Stimulated activated CD4-positive, alpha-beta T cell treated with anti-CD3 and anti-CD28 coated beads, Interleukin-4, amount 100 ng/mL, for 48 hours (primary cell): ENCODE results near the gene USP28.
"Not testable (repeated sequence)": the region's sequence is repeated elsewhere in the genome, so short reads cannot be mapped to it uniquely, and the experiment has no call there.

ENCODE experiments used
- DNase-seq, 2 donors: peaks; one replicate each; pipeline ENCODE4 v3.0.0-alpha.2; 2020; ENCODE audit warnings: low read depth in 2 of 2

Gene USP28, protein sequence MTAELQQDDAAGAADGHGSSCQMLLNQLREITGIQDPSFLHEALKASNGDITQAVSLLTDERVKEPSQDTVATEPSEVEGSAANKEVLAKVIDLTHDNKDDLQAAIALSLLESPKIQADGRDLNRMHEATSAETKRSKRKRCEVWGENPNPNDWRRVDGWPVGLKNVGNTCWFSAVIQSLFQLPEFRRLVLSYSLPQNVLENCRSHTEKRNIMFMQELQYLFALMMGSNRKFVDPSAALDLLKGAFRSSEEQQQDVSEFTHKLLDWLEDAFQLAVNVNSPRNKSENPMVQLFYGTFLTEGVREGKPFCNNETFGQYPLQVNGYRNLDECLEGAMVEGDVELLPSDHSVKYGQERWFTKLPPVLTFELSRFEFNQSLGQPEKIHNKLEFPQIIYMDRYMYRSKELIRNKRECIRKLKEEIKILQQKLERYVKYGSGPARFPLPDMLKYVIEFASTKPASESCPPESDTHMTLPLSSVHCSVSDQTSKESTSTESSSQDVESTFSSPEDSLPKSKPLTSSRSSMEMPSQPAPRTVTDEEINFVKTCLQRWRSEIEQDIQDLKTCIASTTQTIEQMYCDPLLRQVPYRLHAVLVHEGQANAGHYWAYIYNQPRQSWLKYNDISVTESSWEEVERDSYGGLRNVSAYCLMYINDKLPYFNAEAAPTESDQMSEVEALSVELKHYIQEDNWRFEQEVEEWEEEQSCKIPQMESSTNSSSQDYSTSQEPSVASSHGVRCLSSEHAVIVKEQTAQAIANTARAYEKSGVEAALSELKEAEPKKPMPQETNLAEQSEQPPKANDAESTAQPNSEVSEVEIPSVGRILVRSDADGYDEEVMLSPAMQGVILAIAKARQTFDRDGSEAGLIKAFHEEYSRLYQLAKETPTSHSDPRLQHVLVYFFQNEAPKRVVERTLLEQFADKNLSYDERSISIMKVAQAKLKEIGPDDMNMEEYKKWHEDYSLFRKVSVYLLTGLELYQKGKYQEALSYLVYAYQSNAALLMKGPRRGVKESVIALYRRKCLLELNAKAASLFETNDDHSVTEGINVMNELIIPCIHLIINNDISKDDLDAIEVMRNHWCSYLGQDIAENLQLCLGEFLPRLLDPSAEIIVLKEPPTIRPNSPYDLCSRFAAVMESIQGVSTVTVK

DNA sequence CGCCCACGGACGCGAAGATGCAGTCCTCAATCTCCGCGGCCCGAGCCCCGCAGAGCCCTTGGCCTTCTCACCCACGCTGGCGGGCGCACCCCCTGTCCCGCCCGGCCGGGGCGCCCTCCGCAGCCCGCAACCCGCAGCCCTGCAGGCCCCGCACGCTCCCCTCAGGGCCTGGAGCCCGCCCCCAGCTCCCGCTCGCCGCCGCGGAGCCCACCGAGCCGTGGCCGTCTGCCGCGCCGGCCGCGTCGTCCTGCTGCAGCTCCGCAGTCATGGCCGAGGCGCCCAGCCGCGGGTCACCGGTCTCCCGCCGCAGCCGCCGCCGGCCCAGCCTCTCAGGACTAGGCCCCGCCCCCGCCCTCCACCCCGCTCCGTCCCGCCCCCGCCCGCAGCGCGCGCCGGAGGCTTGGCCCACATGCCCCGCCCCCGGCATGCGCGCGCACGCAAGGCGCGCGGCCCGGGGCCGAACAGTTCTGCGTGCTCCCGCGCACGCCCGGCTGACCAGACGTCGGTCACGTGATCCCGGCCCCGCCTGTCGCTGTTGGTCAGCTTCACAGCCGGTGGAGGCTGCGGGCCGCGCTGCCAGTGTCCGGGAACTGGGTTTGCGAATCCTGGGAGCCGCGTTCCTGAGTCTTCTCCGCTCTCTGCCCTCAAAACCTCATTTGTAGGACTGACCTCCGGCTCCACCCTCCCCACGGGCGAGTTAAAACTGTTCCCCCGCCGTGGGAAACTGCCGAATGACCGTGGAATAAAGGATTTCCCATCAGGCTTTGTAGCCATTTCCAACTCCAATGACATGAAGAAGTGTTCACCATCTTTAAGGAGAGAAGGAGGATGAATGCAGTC, at the start of gene USP28:
Gene USP28, minus strand, starts transcription at position 339 of the 840 bp plus-strand sequence. Its CDS starts 71 bp downstream, at position 268.
- peak; percentile 72 to 79 for DNase-seq

DNA sequence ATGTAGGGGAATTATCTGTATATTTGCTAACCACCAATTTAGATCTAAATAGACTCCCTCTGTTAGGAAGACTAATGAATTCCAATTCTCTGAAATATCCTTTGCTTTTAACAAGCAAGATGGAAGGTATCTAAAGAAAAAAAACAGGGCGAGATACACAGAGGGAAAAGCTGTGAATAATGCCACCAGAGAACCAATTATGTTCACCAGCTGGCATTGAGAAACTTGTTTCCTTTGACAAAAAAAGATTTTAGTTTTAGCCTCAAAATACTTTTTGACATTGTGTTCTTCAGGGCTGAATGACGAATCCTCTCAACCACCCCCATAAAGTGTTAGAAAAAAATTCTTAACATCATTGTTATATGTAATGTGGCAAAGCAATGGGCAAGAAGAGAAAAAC, 48.2 kb upstream of the USP28 start:
- DNase-seq, result no peak

DNA sequence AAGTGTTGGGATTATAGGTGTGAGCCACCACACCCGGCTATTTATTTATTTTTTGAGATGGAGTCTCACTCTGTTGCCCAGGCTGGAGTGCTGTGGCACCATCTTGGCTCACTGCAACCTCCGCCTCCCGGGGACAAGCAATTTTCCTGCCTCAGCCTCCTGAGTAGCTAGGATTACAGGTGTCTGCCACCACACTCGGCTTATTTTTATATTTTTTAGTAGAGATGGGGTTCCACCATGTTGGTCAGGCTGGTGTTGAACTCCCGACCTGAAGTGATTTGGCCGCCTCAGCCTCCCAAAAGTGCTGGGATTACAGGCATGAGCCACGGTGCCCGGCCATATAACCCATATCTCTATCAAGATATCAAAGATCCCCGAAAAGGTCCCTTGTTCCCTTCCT, 36.1 kb upstream of the USP28 start:
- DNase-seq, result not testable (repeated sequence)

DNA sequence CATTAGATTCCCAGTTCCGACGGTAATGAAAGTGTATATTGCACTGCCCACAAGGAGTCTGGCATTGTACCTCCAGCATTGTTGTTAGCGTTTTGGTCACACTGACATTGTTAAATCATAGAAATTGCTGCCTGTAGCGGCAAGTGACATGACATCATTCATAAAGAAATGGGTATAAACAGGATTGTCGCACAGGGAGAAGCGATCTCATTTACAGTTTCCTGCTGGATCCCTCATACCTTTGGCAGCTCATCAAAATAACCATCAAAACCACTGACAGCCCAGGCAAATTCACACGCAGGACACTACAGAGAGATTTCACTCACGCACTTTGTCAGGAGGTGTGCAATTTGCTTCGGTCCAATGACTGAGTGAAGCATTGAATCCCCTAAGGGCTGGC, 32.7 kb upstream of the USP28 start:
- DNase-seq, result no peak

DNA sequence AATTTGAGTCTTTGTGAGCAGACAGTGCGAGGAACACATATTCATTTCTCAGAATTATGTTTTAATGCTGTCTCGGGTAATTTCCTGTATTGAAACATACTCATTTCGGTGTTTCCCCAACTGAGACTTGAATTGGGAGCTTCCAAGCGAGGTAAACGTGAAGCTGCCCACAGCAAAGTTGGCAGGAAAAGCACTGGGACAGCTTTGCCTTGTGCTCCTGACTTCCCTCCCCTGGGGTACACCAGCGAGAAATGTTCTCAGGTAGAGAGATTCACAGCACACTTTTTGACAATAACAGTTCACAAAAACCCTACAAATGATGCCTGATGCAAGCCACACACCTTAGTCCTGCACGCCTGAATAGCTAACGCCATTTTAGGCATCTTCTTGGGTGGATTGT, 32.3 kb upstream of the USP28 start:
- DNase-seq, result no peak

DNA sequence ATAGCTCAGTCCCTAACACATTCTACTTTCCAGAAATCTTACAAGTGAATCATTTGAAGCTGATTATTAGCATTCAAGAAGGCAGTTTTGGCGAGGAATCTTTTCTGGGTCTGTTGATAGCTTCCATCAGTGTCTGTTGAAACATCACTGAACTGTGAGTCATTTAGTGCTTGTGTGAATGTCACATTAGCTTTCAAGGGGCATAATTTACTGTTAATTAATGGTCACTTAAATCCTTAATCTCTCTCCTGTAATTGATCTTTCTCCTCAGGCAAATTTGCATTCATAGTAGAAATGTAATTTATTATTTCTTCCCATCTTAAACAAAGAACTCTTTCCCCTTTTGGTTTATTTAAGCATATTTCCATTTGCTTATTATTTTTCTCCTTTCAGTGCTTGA, 31.8 kb upstream of the USP28 start:
- no peak for DNase-seq

DNA sequence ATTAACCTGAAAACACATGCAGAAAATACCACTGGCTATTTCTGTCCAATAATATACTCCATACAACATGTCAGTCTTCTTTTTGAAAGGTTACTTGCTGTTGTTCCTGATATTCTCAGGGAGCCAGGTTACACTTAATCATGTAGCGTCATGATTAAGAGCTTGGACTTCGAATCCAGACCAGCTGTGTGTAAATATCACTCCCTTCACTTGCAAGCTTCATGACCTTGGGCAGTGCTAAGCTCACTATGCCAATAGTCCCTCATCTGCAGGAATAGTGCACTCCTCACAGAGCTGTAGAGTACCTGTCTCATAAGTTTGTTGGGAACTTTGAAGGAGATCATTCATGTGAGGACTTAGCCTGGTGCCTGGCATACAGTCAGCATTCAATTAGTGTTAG, 31.1 kb upstream of the USP28 start:
- DNase-seq, result no peak

DNA sequence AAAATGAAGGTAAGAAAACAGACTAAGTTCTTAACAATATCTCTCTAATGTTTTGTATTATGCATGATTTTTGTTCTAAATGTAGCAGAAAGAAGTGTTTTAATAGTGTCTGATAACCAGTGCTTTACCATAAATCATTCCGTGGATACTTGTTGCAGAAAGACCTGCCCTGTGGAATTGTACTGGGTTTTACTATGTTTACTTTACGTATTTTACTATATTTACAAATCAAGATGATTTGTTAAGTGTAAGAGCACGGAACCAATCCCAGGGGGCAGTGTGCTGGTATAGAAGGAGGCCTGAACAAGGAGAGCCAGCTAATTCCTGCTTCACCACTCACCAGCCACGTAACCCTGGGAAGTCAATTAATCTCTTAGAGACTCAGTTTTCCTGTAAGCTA, 30.7 kb upstream of the USP28 start:
- DNase-seq, result no peak

DNA sequence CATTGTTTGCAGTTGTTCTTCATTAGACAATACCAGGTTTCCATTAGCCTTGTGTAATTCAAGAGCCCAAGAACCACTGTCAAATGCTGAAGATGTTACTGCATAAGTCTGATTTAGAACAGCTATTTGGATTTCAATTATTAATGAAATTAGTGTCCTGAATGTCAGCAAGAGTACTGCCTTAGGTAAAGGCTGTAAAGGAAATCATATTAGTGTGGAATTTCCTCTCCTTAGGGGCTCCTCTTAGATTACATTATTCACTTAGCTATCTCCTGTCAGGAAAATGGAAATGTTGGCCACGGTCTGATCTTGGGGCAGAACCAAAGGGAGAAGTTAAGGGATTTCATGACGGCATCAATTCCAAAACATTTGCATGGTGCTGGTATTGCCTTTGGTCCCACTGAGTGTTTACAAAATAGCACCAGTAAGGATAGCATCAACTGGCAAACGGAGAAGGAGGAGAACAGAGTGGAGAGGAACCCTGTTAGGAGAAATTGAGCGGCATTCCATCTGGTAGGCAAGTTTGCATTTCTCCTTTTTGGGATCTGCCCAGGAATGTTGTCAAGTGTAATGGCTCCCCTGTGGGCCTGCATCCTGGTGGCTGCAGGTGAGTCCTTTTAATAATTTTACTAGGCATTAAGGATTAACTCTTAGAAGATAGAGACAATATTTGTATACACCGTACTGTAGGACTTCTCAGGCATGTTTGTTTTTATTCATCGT, 29.2 kb upstream of the USP28 start, which contains the start of gene HTR3B:
Gene HTR3B, plus strand, starts transcription at position 418 of the 723 bp plus-strand sequence. Its CDS starts 138 bp downstream, at position 556.
- DNase-seq, result no peak

DNA sequence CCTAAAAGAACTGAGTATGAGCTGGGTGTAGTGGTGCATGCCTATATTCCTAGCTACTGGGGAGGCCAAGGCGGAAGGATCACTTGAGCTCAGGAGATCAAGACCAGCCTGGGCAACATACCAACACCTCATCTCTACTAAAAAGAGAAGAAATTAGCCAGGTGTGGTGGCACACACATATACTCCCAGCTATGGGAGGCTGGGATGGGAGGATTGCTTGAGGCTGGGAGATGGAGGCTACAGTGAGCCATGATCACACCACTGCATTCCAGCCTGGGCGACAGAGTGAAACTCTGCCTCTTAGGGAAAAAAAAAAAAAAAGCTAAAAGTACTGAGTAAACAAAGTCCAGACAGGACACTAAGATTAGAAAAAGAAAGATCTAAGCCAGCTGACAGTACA, 25.8 kb upstream of the USP28 start:
- DNase-seq, result no peak

DNA sequence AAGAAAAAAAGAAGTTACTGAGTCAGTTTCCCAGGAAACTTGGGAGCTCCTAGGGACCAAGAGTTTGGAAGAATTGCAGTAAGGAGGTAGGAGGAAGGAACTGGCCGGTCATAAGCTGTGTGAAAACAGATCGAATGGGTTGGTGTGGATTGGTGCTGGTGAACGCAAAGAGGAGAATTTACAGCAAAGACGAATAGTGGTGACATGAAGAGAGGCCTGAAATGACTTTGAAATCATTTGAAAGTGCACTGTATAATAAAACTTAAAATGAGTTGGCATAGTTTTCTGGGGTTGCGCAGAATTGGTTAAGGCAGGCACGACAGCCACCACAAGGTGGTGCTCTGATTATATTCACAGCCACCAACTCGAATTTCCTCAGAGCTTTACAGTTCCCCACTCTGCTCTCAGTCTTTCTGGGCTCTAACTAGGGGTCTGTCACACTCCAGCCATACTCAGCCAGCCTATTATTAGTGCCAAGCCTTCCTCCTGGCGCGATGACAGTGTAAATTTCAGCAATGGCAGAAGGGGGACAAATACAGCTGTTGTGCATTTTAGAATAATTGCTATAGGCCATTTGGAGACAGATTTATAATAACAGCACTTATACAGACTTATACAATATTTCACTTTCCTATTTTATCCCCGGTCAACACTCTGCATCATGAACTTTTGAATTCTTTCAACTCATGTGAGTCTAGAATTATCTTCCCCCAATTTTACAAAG, 20.9 kb upstream of the USP28 start:
- no peak for DNase-seq

DNA sequence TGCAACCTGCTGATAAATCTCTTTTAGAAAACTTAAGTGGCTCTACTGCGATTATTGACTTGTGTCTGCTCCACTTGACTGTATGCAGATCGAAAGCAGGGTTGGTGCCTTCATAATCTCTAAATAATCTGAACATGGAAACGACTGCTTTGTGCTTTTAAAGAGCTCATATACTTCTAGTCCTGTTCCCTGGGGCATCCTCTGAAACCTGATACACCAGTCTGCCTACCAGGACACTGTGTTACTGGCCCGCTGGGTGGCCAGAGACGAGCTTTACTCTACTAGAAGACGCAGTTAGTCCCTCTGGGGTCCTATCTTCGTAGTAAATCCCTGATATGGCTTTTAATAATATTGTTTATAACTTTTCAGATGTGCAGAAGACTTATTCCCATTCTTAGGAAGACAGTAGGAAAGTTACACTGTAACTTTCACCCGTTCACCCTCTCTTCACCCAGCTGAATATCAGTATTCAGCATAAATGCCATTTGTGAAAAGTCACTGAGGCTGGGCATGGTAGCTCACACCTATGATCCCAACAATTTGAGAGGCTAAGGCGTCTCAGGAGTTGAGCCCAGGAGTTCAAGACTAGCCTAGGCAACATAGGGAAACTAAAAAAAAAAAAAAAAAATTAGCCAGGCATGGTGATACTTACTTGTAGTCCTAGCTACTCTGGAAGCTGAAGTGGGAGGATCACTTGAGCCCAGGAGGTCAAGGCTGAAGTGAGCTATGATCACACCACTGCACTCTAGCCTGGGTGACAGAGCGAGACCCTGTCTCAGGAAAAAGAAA, 20.2 kb upstream of the USP28 start:
- DNase-seq, result no peak

DNA sequence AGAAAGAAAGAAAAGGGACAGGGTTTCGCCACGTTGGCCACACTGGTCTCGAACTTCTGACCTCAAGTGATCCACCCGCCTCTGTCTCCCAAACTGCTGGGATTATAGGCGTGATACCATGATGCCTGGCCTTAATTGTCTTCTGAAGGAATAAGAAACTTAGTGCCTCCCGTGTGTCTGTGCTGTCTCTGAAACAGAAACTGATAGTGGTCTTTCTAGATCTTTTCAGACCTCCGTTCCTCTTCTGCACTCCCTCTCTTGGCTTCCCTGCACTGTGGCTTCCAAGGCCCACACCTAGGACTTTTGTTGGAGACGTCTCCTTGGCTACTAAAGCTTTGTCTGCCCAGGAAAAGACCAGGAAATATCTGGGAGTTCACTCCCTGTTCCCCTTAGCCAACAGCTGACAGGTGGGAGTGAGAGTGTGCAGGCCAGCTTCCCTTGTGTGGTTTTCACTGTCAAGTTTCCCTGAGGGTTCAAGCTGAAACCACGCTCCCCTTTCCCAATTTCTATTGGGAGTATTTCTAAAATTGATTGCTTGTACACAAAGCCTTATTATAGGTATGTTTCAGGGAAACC, 19.1 kb upstream of the USP28 start:
- DNase-seq, result no peak

DNA sequence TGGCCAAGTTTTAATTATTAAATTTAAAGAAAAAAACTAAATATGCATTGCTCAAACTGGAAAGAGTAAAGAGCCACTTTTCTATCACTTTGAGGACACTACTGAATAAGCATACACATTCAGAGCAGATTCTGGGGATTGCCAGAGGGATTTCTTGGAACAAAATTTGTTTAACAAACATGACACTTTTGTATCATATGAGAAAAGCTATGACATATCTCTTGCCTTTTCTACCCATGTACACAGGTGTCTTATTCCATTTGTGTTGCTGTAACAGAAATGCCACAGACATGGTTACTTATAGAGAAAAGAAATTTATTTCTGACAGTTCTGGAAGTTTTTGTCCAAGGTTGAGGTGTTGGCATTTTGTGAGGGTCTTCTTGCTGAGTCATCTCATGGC, 13.5 kb upstream of the USP28 start:
- no peak for DNase-seq

DNA sequence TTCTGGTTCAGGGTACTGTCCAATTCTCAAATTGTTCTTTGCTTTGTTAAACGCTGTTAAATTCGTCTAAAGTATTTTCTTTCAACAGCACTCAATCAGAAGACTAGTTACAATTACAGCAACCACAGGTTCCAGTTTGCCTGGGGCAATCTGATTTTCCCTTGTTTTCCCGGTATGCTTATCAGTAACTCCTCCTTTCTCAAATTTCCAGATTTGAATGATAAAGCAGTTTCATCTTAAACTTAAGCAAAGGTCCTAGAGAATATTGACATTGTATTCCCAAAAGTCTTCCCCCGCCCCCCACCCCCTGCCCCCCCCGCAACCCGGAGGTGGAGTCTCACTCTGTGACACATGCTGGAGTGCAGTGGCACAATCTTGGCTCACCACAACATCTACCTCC, 10.5 kb upstream of the USP28 start:
- no peak for DNase-seq

DNA sequence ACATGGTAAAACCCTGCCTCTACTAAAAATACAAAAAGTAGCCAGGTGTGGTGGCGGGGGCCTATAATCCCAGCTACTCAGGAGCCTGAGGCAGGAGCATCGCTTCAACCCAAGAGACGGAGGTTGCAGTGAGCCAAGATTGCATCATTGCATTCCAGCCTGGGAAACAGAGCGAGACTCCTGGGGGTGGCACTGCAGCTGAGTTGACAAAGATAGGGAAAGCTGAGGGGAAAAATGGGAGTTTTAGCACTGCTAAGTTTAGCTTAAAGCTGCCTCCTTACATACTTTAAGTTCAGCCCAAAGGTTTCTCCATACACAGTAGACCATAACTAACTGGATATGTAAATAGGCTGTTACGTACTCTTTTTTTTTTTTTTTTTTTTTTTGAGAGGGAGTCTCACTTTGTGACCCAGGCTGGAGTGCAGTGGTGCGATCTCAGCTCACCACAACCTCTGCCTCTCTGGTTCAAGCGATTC, 9.0 kb upstream of the USP28 start:
- DNase-seq, result no peak

DNA sequence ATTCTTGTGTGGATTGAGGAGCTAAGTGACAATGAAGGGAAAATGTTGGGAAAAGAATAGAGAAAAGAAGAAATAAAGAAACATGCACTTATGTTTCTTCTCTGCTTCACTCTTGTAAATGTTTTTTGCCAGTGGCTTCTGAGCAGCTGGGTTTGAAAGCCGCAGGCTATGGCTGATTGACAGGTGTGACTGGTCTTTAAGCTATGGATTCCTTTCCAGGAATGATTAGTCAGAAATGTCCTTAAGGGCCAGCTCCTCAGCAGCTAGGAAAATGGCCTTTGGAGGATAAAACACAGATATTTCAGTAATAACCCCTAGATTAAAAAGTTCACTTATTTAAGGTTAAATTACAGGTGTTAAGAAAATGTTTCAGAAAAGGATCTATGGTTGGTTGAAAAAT, 6.5 kb upstream of the USP28 start:
- no peak for DNase-seq

DNA sequence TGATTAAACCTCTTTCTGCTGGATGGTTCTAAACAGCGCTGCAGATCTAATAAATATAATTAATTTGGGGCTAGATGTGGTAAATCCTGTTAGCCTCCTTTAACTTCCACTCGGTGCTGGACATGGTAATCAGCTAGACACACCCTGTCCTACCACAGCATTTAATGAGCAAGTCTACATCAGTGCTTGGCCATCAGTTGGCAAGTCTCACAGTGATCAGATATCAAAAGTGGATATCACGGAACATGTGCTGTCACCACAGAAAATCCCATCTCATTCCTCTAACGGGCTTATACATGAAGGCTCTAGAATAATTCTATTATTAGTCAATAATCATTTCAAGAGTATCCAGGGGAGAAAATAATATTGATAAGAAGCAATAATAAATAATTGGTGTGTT, 5.6 kb upstream of the USP28 start:
- no peak for DNase-seq

DNA sequence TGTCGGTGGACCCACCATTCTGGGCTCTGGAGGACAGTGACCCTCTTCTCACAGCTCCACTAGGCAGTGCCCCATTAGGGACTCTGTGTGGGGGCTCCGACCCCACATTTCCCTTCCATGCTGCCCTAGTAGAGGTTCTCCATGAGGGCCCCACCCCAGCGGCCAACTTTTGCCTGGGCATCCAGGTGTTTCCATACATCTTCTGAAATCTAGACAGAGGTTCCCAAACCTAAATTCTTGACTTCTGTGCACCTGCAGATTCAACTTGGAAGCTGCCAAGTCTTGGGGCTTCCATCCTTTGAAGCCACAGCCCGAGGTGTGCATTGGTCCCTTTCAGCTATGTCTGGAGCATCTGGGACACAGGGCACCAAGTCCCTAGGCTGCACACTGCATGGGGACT, 4.1 kb upstream of the USP28 start:
- DNase-seq, result not testable (repeated sequence)
